Duodenal mucosa (tissue), 2 donors: ENCODE data around the gene WDR82.

Experiments used
- H3K27ac ChIP-seq: one replicate; pipeline ENCODE4 v1.7.0; 2013; ENCODE audit warnings: low read depth, low read length
- H3K27me3 ChIP-seq, 2 donors: one replicate each; pipeline ENCODE4 v1.7.0; 2013; ENCODE audit warnings: low read length in 2 of 2, control low read depth in 1 of 2; ENCODE audit not compliant: insufficient read depth in 2 of 2, control insufficient read depth in 1 of 2
- H3K36me3 ChIP-seq, 2 donors: one replicate each; pipeline ENCODE4 v1.7.0; 2013; ENCODE audit warnings: low read length in 2 of 2, control low read depth in 1 of 2; ENCODE audit not compliant: insufficient read depth in 2 of 2, control insufficient read depth in 1 of 2
- H3K4me1 ChIP-seq, 2 donors: one replicate each; pipeline ENCODE4 v1.7.0; 2013; ENCODE audit warnings: low read length in 2 of 2, control low read depth in 1 of 2; ENCODE audit not compliant: insufficient read depth in 2 of 2, control insufficient read depth in 1 of 2
- H3K4me3 ChIP-seq, 2 donors: one replicate each; pipeline ENCODE4 v1.7.0; 2013; ENCODE audit warnings: low read length in 2 of 2, low read depth in 1 of 2
- H3K9ac ChIP-seq, 2 donors: one replicate each; pipeline ENCODE4 v1.7.0; 2013; ENCODE audit warnings: low read length in 2 of 2, low read depth in 1 of 2
- H3K9me3 ChIP-seq, 2 donors: one replicate each; pipeline ENCODE4 v1.7.0; 2013; ENCODE audit warnings: low read length in 2 of 2, control low read depth in 1 of 2; ENCODE audit not compliant: control insufficient read depth in 1 of 2

WDR82 gene

GRCh38 chr3:52218454-52218853 lies 60.0 kb downstream of the WDR82 start:
- Histone ChIP-seq H3K27ac (no peak overlapping the region), H3K4me1 (peaks cover 36 to 56% of the 10 kb centered on the region in 2 donors), H3K36me3 (peaks cover 14 to 24% of the 10 kb centered on the region in 2 donors), H3K27me3 (no peaks in the 10 kb centered on the region), H3K4me3 (peak overlapping the region in 1 of 2 donors; percentile 47), H3K9ac (no peak overlapping the region), H3K9me3 (no peaks in the 10 kb centered on the region)

- Histone ChIP-seq H3K27me3 (no peaks in the 10 kb centered on the region), H3K4me3 (peak overlapping the region in 1 of 2 donors; percentile 47), H3K36me3 (peaks cover 15 to 28% of the 10 kb centered on the region in 2 donors), H3K4me1 (peaks cover 36 to 56% of the 10 kb centered on the region in 2 donors), H3K27ac (peak overlapping the region; percentile 86), H3K9ac (no peak overlapping the region), H3K9me3 (no peaks in the 10 kb centered on the region)
Observed at GRCh38 chr3:52218026-52218425, 60.4 kb downstream of the WDR82 start.

- Histone ChIP-seq H3K27me3 (no peaks in the 10 kb centered on the region), H3K36me3 (peaks cover 17 to 34% of the 10 kb centered on the region in 2 donors)
Observed at GRCh38 chr3:52217409-52217805, 61.0 kb downstream of the WDR82 start.

GRCh38 chr3:52216585-52217408 lies 61.7 kb downstream of the WDR82 start:
- peak overlapping the region; percentile 10 to 46 for H3K9ac ChIP-seq
- H3K27ac ChIP-seq, result peak overlapping the region; percentile 86
- H3K36me3 ChIP-seq, result peaks cover 22 to 40% of the 10 kb centered on the region in 2 donors
- H3K4me1 ChIP-seq, result peaks cover 36 to 52% of the 10 kb centered on the region in 2 donors
- peak overlapping the region; percentile 40 to 48 for H3K4me3 ChIP-seq
- no peaks in the 10 kb centered on the region for H3K27me3 ChIP-seq
- no peaks in the 10 kb centered on the region for H3K9me3 ChIP-seq

More at GRCh38 chr3:52217409-52217805, 61.0 kb downstream of the WDR82 start:
- Histone ChIP-seq H3K4me1 (peaks cover 36 to 53% of the 10 kb centered on the region in 2 donors), H3K4me3 (peak overlapping the region; percentile 40 to 48), H3K27ac (peak overlapping the region; percentile 86), H3K9me3 (no peaks in the 10 kb centered on the region), H3K9ac (peak overlapping the region; percentile 10 to 46)

GRCh38 chr3:52215351-52215750 lies 63.1 kb downstream of the WDR82 start:
- Histone ChIP-seq H3K4me1 (peaks cover 31 to 38% of the 10 kb centered on the region in 2 donors), H3K9me3 (no peaks in the 10 kb centered on the region), H3K27me3 (no peaks in the 10 kb centered on the region), H3K36me3 (peaks cover 35 to 54% of the 10 kb centered on the region in 2 donors), H3K9ac (no peak overlapping the region), H3K4me3 (no peak overlapping the region), H3K27ac (no peak overlapping the region)

GRCh38 chr3:52213901-52214300 lies 64.5 kb downstream of the WDR82 start:
- Histone ChIP-seq H3K27me3 (no peaks in the 10 kb centered on the region), H3K36me3 (peaks cover 44 to 69% of the 10 kb centered on the region in 2 donors), H3K27ac (no peak overlapping the region), H3K9me3 (no peaks in the 10 kb centered on the region), H3K4me3 (no peak overlapping the region), H3K4me1 (peaks cover 26 to 30% of the 10 kb centered on the region in 2 donors), H3K9ac (no peak overlapping the region)

GRCh38 chr3:52213005-52213404 lies 65.4 kb downstream of the WDR82 start:
- H3K4me1 ChIP-seq, result peaks cover 19 to 21% of the 10 kb centered on the region in 2 donors
- H3K4me3 ChIP-seq, result no peak overlapping the region
- H3K9me3 ChIP-seq, result no peaks in the 10 kb centered on the region
- no peaks in the 10 kb centered on the region for H3K27me3 ChIP-seq
- no peak overlapping the region for H3K27ac ChIP-seq
- H3K9ac ChIP-seq, result no peak overlapping the region
- peaks cover 53 to 78% of the 10 kb centered on the region in 2 donors for H3K36me3 ChIP-seq

GRCh38 chr3:52211268-52211891 lies 67.1 kb downstream of the WDR82 start:
- no peaks in the 10 kb centered on the region for H3K9me3 ChIP-seq
- no peak overlapping the region for H3K4me3 ChIP-seq
- H3K27ac ChIP-seq, result no peak overlapping the region
- H3K36me3 ChIP-seq, result peaks cover 57 to 91% of the 10 kb centered on the region in 2 donors
- H3K9ac ChIP-seq, result no peak overlapping the region
- H3K4me1 ChIP-seq, result peaks cover 2 to 5% of the 10 kb centered on the region in 2 donors
- H3K27me3 ChIP-seq, result no peaks in the 10 kb centered on the region

GRCh38 chr3:52210550-52211046 lies 67.9 kb downstream of the WDR82 start:
- Histone ChIP-seq H3K9me3 (no peaks in the 10 kb centered on the region), H3K4me1 (no peaks in the 10 kb centered on the region), H3K4me3 (no peak overlapping the region), H3K27ac (no peak overlapping the region), H3K27me3 (no peaks in the 10 kb centered on the region), H3K36me3 (peaks cover 63 to 96% of the 10 kb centered on the region in 2 donors), H3K9ac (no peak overlapping the region)

GRCh38 chr3:52210037-52210436 lies 68.4 kb downstream of the WDR82 start:
- Histone ChIP-seq H3K4me3 (no peak overlapping the region), H3K9ac (no peak overlapping the region), H3K36me3 (peaks cover 67 to 96% of the 10 kb centered on the region in 2 donors), H3K9me3 (no peaks in the 10 kb centered on the region), H3K4me1 (no peaks in the 10 kb centered on the region), H3K27ac (no peak overlapping the region), H3K27me3 (no peaks in the 10 kb centered on the region)
